K562 (cell line): ENCODE results near the gene KMT2D. TPM values are rescaled to one million over a fixed set of nuclear protein-coding genes. Genes with fewer than 3 reads are reported as not detected.

Source experiments
- ATAC-seq: fragments of 200-7000 bp; cut with Tn5 transposase; 3 replicates; pipeline ENCODE4 v1.9.1; 2020; ENCODE audit warnings: moderate library complexity
- BruUV-seq: library from RNA; stranded (reverse); fragments of 400-500 nt; replicated peaks from 2 replicates; lab custom pipeline; 2021; lab: Mats Ljungman, UMichigan
- CTCF ChIA-PET: fragments of 300-600 bp; formaldehyde crosslinking; extraction: SDS; loops from one replicate; lab custom pipeline; 2021; ENCODE audit warnings: low intra/inter-chr PET ratio; lab: Yijun Ruan, JAX
- POLR2A ChIA-PET: fragments of 300-600, 350-650 bp; sonication (Branson Sonifier 250); formaldehyde crosslinking; extraction: SDS; loops from one replicate; lab custom pipeline; 2021; ENCODE audit warnings: antibody characterized with exemption, inconsistent platforms; lab: Yijun Ruan, JAX
- DNase-seq, 4 experiments: peaks; one replicate each; pipeline versions ENCODE4 v3.0.0 to v3.0.0-alpha.2; 2011 to 2018; ENCODE audit warnings: low spot score in 3 of 4, mixed read lengths in 3 of 4; ENCODE audit errors: extremely low read depth in 1 of 4
- FAIRE-seq: peaks from 2 replicates; lab custom pipeline; 2011; peaks lifted over from hg19 to GRCh38; lab: Jason Lieb, UNC
- H2AFZ ChIP-seq: 2 replicates; pipeline ENCODE4 v1.6.0; 2011; ENCODE audit warnings: low read depth, low read length, control low read depth, inconsistent platforms
- H3K27ac ChIP-seq: fragments of 200-600 bp; 3 replicates; pipeline ENCODE4 v1.8.0; 2011; ENCODE audit warnings: low read depth, mild to moderate bottlenecking, control low read depth, inconsistent platforms, low read length, moderate library complexity, mixed read lengths; ENCODE audit errors: extremely low read depth
- H3K27me3 ChIP-seq, 2 experiments: fragments of 300-600 bp in 1 of 2; 2 replicates in 1 of 2; 3 replicates in 1 of 2; pipeline versions ENCODE4 v1.6.0 to v1.8.0; 2011; ENCODE audit warnings: inconsistent platforms in 2 of 2, low read length in 2 of 2, mild to moderate bottlenecking in 1 of 2, mixed read lengths in 1 of 2, moderate library complexity in 1 of 2; ENCODE audit not compliant: control insufficient read depth in 2 of 2, insufficient read depth in 2 of 2
- H3K36me3 ChIP-seq: fragments of 300-600 bp; 3 replicates; pipeline ENCODE4 v1.8.0; 2011; ENCODE audit warnings: mild to moderate bottlenecking, low read length, inconsistent platforms; ENCODE audit not compliant: control insufficient read depth, insufficient read depth
- H3K4me1 ChIP-seq, 2 experiments: fragments of 200-600 bp in 1 of 2; replicated peaks in 1 of 2; 2 replicates in 1 of 2; 3 replicates in 1 of 2; pipeline versions ENCODE4 v1.5.1 to v1.8.0; 2011; ENCODE audit warnings: inconsistent platforms in 2 of 2, low read length in 2 of 2, mild to moderate bottlenecking in 1 of 2, mixed read lengths in 1 of 2, moderate library complexity in 1 of 2; ENCODE audit not compliant: control insufficient read depth in 2 of 2, insufficient read depth in 2 of 2
- H3K4me2 ChIP-seq: 2 replicates; pipeline ENCODE4 v1.6.1; 2011; ENCODE audit warnings: low read length, control low read depth, inconsistent platforms, mixed read lengths; ENCODE audit not compliant: insufficient read depth
- H3K4me3 ChIP-seq: fragments of 200-600 bp; sonication (generic), shearing (Covaris generic); 2 replicates; pipeline ENCODE4 v1.5.1; 2016; ENCODE audit warnings: control low read depth, inconsistent platforms
- H3K79me2 ChIP-seq: fragments of 200-600 bp; 3 replicates; pipeline ENCODE4 v1.8.0; 2011; ENCODE audit warnings: low read length, inconsistent platforms; ENCODE audit not compliant: control insufficient read depth, insufficient read depth
- H3K9ac ChIP-seq, 2 experiments: 2 replicates each; pipeline versions ENCODE4 v1.6.0 to v1.6.1; 2011; ENCODE audit warnings: low read depth in 2 of 2, low read length in 2 of 2, control low read depth in 1 of 2, inconsistent platforms in 1 of 2, mild to moderate bottlenecking in 1 of 2, mixed read lengths in 1 of 2; ENCODE audit not compliant: insufficient read depth in 1 of 2
- H3K9me1 ChIP-seq: one replicate; pipeline ENCODE4 v1.6.0; 2011; ENCODE audit warnings: inconsistent platforms, mild to moderate bottlenecking, low read length, moderate library complexity; ENCODE audit not compliant: control insufficient read depth, insufficient read depth
- H3K9me3 ChIP-seq: replicated peaks from 2 replicates; pipeline ENCODE4 v1.5.1; 2011; ENCODE audit warnings: low read depth, low read length, inconsistent platforms; ENCODE audit not compliant: control insufficient read depth, insufficient read depth
- H4K20me1 ChIP-seq: replicated peaks from 2 replicates; pipeline ENCODE4 v1.6.1; 2011; ENCODE audit warnings: low read length, inconsistent platforms, mixed read lengths; ENCODE audit not compliant: control insufficient read depth, insufficient read depth
- ATF1 ChIP-seq, 2 experiments: fragments of 450-650 bp in 1 of 2; IDR thresholded peaks; 2 replicates each; pipeline ENCODE4 v1.6.1; 2016; ENCODE audit warnings: missing compliant biosample characterization in 1 of 2, missing genetic modification characterization in 1 of 2
- CCAR2 ChIP-seq: fragments of 200-400 bp; formaldehyde crosslinking; IDR thresholded peaks from 2 replicates; pipeline ENCODE4 v1.6.1; 2017; ENCODE audit warnings: mild to moderate bottlenecking, low read depth, low read length
- EP300 ChIP-seq: IDR thresholded peaks from 2 replicates; pipeline ENCODE4 v1.6.1; 2012; ENCODE audit warnings: low read length, improper control_type of control experiment
- FOXM1 ChIP-seq, 2 experiments: fragments of 450-650 bp in 1 of 2; sonication (generic) in 1 of 2; formaldehyde crosslinking in 1 of 2; IDR thresholded peaks; 2 replicates each; pipeline versions ENCODE4 v1.6.1 to v1.9.0; 2017 to 2022; ENCODE audit warnings: low read depth in 2 of 2, mild to moderate bottlenecking in 2 of 2, missing genetic modification reagents in 1 of 2, moderate library complexity in 1 of 2
- HCFC1 ChIP-seq: IDR thresholded peaks from 2 replicates; pipeline ENCODE4 v1.6.1; 2012; ENCODE audit warnings: low read depth, low read length, improper control_type of control experiment
- MTA1 ChIP-seq: fragments of 450-650 bp; IDR thresholded peaks from 2 replicates; pipeline ENCODE4 v1.6.1; 2017; ENCODE audit warnings: borderline replicate concordance
- MYC ChIP-seq, 2 experiments: fragments of 250-450 bp in 1 of 2; sonication (Bioruptor Pico) in 1 of 2; IDR thresholded peaks; 2 replicates each; pipeline versions ENCODE4 v1.5.1 to v1.6.1; 2012 to 2021; ENCODE audit warnings: low read depth in 2 of 2, borderline replicate concordance in 1 of 2, improper control_type of control experiment in 1 of 2, low read length in 1 of 2, mild to moderate bottlenecking in 1 of 2, moderate library complexity in 1 of 2
- NFATC3 ChIP-seq: fragments of 450-650 bp; IDR thresholded peaks from 2 replicates; pipeline ENCODE4 v1.6.1; 2017; ENCODE audit warnings: mild to moderate bottlenecking
- POLR2G ChIP-seq: fragments of 200-400 bp; formaldehyde crosslinking; IDR thresholded peaks from 2 replicates; pipeline ENCODE4 v1.6.1; 2017; ENCODE audit warnings: low read depth, mild to moderate bottlenecking, antibody characterized with exemption, low read length, moderate library complexity
- RBM17 ChIP-seq: fragments of 200-400 bp; formaldehyde crosslinking; IDR thresholded peaks from 2 replicates; pipeline ENCODE4 v1.6.1; 2017; ENCODE audit warnings: low read depth, mild to moderate bottlenecking, low read length, borderline replicate concordance
- SMAD4 ChIP-seq: fragments of 250-450 bp; sonication (Bioruptor Pico); conservative IDR thresholded peaks from 2 replicates; pipeline ENCODE4 v1.8.0; 2021; ENCODE audit warnings: inconsistent platforms, mild to moderate bottlenecking, moderate library complexity
- ZNF140 ChIP-seq: fragments of 250-450 bp; sonication (Bioruptor Pico); IDR thresholded peaks from 2 replicates; pipeline ENCODE4 v1.8.0; 2021; ENCODE audit warnings: moderate library complexity, mild to moderate bottlenecking, inconsistent platforms
- ZNF644 ChIP-seq: fragments of 200-800 bp; sonication (Bioruptor generic); IDR thresholded peaks from 2 replicates; pipeline ENCODE4 v1.6.1; 2016; ENCODE audit warnings: low read depth, missing genetic modification characterization, missing compliant biosample characterization
- WGBS: fragments of 100-300 bp; shearing (Covaris generic); methylation state at CpG from one replicate; pipeline ENCODE4 v1.1.6; 2016; ENCODE audit warnings: low coverage, mixed read lengths; ENCODE audit not compliant: insufficient coverage; ENCODE audit errors: missing lambda C conversion rate; 5-methylcytosine and 5-hydroxymethylcytosine counted together
- in situ Hi-C: fragments of 300-500 bp; cut with MboI; formaldehyde crosslinking; loops from 4 replicates; pipeline ENCODE4 v1.15.0; 2018; ENCODE audit warnings: inconsistent platforms, mixed read lengths
- intact Hi-C: fragments of 100-400 bp; cut with micrococcal nuclease; formaldehyde crosslinking; loops from 2 replicates; pipeline ENCODE4 v1.14.2; 2022
- polyA plus RNA-seq, 8 experiments: library from polyadenylated mRNA; depleted of rRNA in 4 of 8; stranded (reverse) in 5 of 8; unstranded in 3 of 8; fragments of >200 nt; fragmentation: Nextera tagmentation in 2 of 8; fragmentation: Illumina TruSeq in 1 of 8; extraction: Ambion mirVana in 2 of 8; extraction: Trizol in 1 of 8; gene quantifications; 2 replicates each; pipeline versions ENCODE4 v1.2.1 to v1.2.3, GENCODE V29; 2011 to 2014; ENCODE audit warnings: inconsistent platforms in 1 of 8, missing spikeins in 1 of 8
- total RNA-seq, 7 experiments: library from RNA; depleted of rRNA in 6 of 7; stranded (reverse); fragments of >200 nt in 6 of 7; fragmentation: Illumina TruSeq in 2 of 7; extraction: Trizol in 2 of 7; gene quantifications; 2 replicates each; pipeline versions ENCODE4 v1.2.1 to v1.2.3, GENCODE V29; 2011 to 2021; ENCODE audit warnings: low replicate concordance in 1 of 7
- TF ChIP-seq, protein P1 (sequence below): IDR thresholded peaks from 2 replicates; pipeline ENCODE4 v1.6.1; 2014; ENCODE audit warnings: antibody characterized with exemption
- TF ChIP-seq, protein P2 (sequence below): sonication (generic); formaldehyde crosslinking; IDR thresholded peaks from 2 replicates; pipeline ENCODE4 v1.8.1; 2023; ENCODE audit warnings: mild to moderate bottlenecking, missing genetic modification reagents
- TF ChIP-seq, protein P3 (sequence below): sonication (generic); formaldehyde crosslinking; IDR thresholded peaks from 2 replicates; pipeline ENCODE4 v1.8.1; 2023; ENCODE audit warnings: mild to moderate bottlenecking, missing genetic modification reagents

Gene KMT2D
- total and polyA plus RNA-seq, 9 of the 15 experiments (the other 6 are each of a cell fraction or from before 2014, with no cell fraction given): 0.22 to 93.7 (median 13.7) TPM

DNA sequence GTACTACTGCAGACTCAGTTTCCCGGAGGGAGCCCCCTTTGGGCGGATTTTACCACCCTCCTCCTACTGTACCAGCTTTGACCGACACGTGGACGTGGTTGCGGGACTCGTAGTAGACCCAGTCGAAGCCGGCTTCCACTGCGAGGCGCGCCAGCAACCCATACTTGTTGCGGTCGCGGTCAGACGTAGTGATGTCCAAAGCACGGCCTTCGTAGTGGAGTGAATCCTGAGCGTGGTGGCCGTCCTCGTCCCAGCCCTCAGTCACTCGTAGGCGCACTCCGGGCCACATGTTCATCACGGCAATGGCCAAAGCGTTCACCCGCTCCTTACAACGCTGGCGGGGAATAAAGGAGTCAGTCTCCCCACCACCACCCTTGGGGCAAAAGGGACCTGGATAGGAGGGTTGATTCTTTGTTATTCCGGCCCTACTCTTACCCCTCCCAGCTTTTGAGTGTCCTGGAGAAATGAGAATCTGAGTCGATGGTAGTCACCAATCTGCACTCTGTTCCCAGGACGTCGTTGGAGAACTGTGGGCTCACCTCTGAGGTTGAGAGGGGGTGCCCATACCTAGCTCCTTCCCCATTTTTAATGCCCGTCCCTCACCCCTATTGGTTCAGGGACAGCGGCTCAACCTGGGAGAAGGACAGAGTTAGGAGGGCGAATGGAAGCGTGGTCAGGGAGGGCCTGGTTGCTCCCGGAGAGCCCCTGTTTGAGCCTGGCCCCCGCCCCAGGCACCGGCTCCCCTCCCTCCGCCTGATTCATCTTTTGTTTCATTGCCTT, 30.7 kb upstream of the KMT2D start:
- DNase-seq: peak in 1 of 4 experiments; percentile 31
- peak overlapping the region; percentile 92; the same call in 1 of the 2 replicates for H2AFZ ChIP-seq
- H3K27me3 ChIP-seq: no peaks in the 10 kb centered on the region
- CTCF ChIA-PET: interaction anchor here (0.6 to 1.8 kb wide), 4 partner anchors 18 to 94 kb away, joined by 3 to 15 read pairs (median 4); no protein-coding TSS in a partner anchor
- no peak for FAIRE-seq
- no peaks in the 10 kb centered on the region for H3K9me3 ChIP-seq
- H3K36me3 ChIP-seq: no peaks in the 10 kb centered on the region
- peak overlapping the region; percentile 81 for H3K4me2 ChIP-seq
- no peak for ATAC-seq
- peaks cover 12% of the 10 kb centered on the region; the same call in 1 of the 3 replicates for H3K79me2 ChIP-seq
- intact Hi-C loops (loop anchor here (2.0 kb wide), 1 partner anchor 40 kb away; the partner anchor contains the start of gene TUBA1B), in situ Hi-C loops (no loop called here)
- H3K4me1 ChIP-seq: peaks cover 73 to 74% of the 10 kb centered on the region in 2 experiments
- 69% methylated on average over 35 of the region's 41 CpGs for WGBS
- H3K9me1 ChIP-seq: no peaks in the 10 kb centered on the region
- POLR2A ChIA-PET: interaction anchor here (1.2 to 6.6 kb wide), 10 partner anchors 9 to 175 kb away, joined by 3 to 103 read pairs (median 10); partner anchors contain the start of genes LMBR1L, RHEBL1, TUBA1B and TUBA1C
- H3K4me3 ChIP-seq: peak overlapping the region; percentile 26; the same call in 1 of the 2 replicates
- BruUV-seq: no TSS peak
- peak overlapping the region; percentile 65 to 85 for H3K9ac ChIP-seq
- peak overlapping the region; percentile 91 for H3K27ac ChIP-seq
- H4K20me1 ChIP-seq: no peaks in the 10 kb centered on the region
- no peak for TF ChIP-seq HCFC1
- TF ChIP-seq POLR2G: no peak; the same call in 1 of the 2 replicates
- TF ChIP-seq MYC (IDR thresholded peaks at IDR 0.05; ENCODE audit: low read depth, low read length): no peak
- 0 out of 2 replicates have a peak, but pooled peaks have one; percentile 20 for TF ChIP-seq MYC (CRISPR knock-in tag; IDR thresholded peaks at IDR 0.05; ENCODE audit: borderline replicate concordance, low read depth)
- TF ChIP-seq ATF1 (CRISPR knock-in tag; IDR thresholded peaks at IDR 0.05): no peak
- no peak for TF ChIP-seq ATF1 (tag; IDR thresholded peaks at IDR 0.05)
- no peak for TF ChIP-seq CCAR2
- TF ChIP-seq, protein P1, sequence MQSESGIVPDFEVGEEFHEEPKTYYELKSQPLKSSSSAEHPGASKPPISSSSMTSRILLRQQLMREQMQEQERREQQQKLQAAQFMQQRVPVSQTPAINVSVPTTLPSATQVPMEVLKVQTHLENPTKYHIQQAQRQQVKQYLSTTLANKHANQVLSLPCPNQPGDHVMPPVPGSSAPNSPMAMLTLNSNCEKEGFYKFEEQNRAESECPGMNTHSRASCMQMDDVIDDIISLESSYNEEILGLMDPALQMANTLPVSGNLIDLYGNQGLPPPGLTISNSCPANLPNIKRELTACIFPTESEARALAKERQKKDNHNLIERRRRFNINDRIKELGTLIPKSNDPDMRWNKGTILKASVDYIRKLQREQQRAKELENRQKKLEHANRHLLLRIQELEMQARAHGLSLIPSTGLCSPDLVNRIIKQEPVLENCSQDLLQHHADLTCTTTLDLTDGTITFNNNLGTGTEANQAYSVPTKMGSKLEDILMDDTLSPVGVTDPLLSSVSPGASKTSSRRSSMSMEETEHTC: no peak
- no peak for TF ChIP-seq ZNF140 (CRISPR knock-in tag)
- TF ChIP-seq NFATC3: no peak
- TF ChIP-seq, protein P2, sequence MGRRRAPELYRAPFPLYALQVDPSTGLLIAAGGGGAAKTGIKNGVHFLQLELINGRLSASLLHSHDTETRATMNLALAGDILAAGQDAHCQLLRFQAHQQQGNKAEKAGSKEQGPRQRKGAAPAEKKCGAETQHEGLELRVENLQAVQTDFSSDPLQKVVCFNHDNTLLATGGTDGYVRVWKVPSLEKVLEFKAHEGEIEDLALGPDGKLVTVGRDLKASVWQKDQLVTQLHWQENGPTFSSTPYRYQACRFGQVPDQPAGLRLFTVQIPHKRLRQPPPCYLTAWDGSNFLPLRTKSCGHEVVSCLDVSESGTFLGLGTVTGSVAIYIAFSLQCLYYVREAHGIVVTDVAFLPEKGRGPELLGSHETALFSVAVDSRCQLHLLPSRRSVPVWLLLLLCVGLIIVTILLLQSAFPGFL (CRISPR knock-in tag): no peak
- TF ChIP-seq SMAD4: no peak
- TF ChIP-seq MTA1: no peak
- 0 out of 2 replicates have a peak, but pooled peaks have one; percentile 4 for TF ChIP-seq ZNF644 (tag)
- TF ChIP-seq EP300: no peak
- no peak for TF ChIP-seq RBM17
- TF ChIP-seq FOXM1 (IDR thresholded peaks at IDR 0.05; ENCODE audit: low read depth): no peak
- TF ChIP-seq FOXM1 (CRISPR knock-in tag; IDR thresholded peaks at IDR 0.05; ENCODE audit: low read depth): no peak
- TF ChIP-seq, protein P3, sequence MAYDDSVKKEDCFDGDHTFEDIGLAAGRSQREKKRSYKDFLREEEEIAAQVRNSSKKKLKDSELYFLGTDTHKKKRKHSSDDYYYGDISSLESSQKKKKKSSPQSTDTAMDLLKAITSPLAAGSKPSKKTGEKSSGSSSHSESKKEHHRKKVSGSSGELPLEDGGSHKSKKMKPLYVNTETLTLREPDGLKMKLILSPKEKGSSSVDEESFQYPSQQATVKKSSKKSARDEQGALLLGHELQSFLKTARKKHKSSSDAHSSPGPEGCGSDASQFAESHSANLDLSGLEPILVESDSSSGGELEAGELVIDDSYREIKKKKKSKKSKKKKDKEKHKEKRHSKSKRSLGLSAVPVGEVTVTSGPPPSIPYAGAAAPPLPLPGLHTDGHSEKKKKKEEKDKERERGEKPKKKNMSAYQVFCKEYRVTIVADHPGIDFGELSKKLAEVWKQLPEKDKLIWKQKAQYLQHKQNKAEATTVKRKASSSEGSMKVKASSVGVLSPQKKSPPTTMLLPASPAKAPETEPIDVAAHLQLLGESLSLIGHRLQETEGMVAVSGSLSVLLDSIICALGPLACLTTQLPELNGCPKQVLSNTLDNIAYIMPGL: no peak
